ENCODE results near the gene U2AF2. TPM values are rescaled to one million over a fixed set of nuclear protein-coding genes. Genes with fewer than 3 reads are reported as not detected.
A peak's percentile ranks its signal among the peaks of the same experiment; 100 is the strongest.

U2AF2 gene
- total RNA-seq, 1 experiment from 2014 or later: 289 TPM

DNA sequence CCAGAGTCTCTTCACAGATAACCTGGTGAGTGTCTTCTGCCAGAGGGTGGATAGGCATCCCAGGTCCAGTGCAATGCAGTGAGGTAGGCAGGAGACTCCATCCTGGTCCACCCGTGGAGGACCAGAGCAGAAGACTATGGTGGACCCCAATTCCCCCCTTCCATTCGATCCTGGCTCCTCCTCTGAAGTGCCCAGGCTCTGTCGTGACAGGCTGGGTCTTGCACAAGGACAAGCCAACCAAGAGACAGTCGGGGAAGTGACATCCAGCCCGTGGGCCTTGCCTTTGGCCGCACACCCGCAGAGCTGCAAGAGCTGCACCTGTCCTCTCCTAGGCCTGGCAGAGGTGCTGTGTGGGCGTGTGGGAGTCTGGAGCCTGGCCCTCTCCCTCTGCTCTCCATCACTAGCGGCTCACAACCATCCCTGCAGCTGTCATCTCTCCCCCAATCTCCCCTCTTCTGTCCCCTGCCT is 33.6 kb upstream of the U2AF2 start:
- TF ChIP-seq, protein P1, sequence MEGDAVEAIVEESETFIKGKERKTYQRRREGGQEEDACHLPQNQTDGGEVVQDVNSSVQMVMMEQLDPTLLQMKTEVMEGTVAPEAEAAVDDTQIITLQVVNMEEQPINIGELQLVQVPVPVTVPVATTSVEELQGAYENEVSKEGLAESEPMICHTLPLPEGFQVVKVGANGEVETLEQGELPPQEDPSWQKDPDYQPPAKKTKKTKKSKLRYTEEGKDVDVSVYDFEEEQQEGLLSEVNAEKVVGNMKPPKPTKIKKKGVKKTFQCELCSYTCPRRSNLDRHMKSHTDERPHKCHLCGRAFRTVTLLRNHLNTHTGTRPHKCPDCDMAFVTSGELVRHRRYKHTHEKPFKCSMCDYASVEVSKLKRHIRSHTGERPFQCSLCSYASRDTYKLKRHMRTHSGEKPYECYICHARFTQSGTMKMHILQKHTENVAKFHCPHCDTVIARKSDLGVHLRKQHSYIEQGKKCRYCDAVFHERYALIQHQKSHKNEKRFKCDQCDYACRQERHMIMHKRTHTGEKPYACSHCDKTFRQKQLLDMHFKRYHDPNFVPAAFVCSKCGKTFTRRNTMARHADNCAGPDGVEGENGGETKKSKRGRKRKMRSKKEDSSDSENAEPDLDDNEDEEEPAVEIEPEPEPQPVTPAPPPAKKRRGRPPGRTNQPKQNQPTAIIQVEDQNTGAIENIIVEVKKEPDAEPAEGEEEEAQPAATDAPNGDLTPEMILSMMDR (IDR thresholded peaks at IDR 0.05; ENCODE audit: insufficient read depth in 1 of 2, low read depth in 1 of 2, low read length in 1 of 2, severe bottlenecking in 1 of 2, unreplicated experiment in 1 of 2): no peak
- H3K4me1 ChIP-seq: no peaks in the 10 kb centered on the region
- intact Hi-C loops (cut with micrococcal nuclease; ENCODE audit: unreplicated experiment): no loop called here
- Mint-ChIP-seq H3K4me1 (ENCODE audit: low read depth, unreplicated experiment) (peaks cover 7% of the 10 kb centered on the region), H3K27me3 (ENCODE audit: insufficient read depth, unreplicated experiment) (no peaks in the 10 kb centered on the region), H3K4me3 (ENCODE audit: unreplicated experiment) (no peak overlapping the region), H3K36me3 (ENCODE audit: insufficient read depth, unreplicated experiment) (peaks cover 55% of the 10 kb centered on the region), H3K27ac (ENCODE audit: unreplicated experiment) (no peak overlapping the region), H3K9me3 (ENCODE audit: unreplicated experiment) (no peaks in the 10 kb centered on the region)
- no peak for DNase-seq
- CTCF ChIA-PET: no interaction called here
- H3K4me3 ChIP-seq (ENCODE audit: low read depth, low read length): no peak overlapping the region
- POLR2A ChIA-PET: no interaction called here
- 0 out of 2 replicates have a peak, but pooled peaks cover 6% of the 10 kb centered on the region for H3K9me3 ChIP-seq
- BruUV-seq (replicated peaks): TSS peak; percentile 19
- H3K36me3 ChIP-seq (ENCODE audit: control insufficient read depth, insufficient read depth, low read length): no peaks in the 10 kb centered on the region; the same call in 1 of the 2 replicates
- no peaks in the 10 kb centered on the region for H3K27me3 ChIP-seq (replicated peaks; ENCODE audit: control insufficient read depth, insufficient read depth, low read length)

DNA sequence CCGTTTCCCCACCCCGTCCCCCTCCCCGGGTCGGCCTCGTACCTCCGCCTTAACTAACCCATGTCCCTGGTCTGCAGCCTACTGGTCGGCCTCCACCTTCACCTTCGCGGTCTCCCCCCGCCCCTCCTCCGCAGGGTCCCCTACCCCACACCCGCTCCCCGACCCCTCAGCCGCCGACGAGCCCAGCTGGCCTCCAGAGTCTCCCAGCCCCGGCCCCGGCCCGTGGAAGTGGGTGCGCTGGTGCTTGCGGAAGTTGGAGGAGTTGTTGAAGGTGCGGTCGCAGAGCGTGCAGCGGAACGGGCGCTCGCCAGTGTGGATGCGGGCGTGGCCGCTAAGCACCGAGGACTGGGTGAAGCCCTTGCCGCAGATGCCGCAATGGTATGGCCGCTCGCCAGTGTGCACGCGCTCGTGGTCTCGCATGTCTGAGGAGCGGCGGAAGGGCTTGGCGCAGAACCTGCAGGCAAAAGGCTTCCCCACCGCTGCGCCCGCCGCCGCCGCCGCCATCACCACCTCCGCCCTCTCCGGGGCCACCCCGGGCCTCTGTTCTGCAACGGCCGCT is 33.1 kb upstream of the U2AF2 start:
- H3K4me3 ChIP-seq (ENCODE audit: low read depth, low read length): no peak overlapping the region
- H3K4me1 ChIP-seq: no peaks in the 10 kb centered on the region
- Mint-ChIP-seq H3K9me3 (ENCODE audit: unreplicated experiment) (no peaks in the 10 kb centered on the region), H3K36me3 (ENCODE audit: insufficient read depth, unreplicated experiment) (peaks cover 52% of the 10 kb centered on the region), H3K27me3 (ENCODE audit: insufficient read depth, unreplicated experiment) (no peaks in the 10 kb centered on the region), H3K4me1 (ENCODE audit: low read depth, unreplicated experiment) (peaks cover 7% of the 10 kb centered on the region), H3K4me3 (ENCODE audit: unreplicated experiment) (no peak overlapping the region), H3K27ac (ENCODE audit: unreplicated experiment) (no peak overlapping the region)
- TF ChIP-seq, protein P1 (IDR thresholded peaks at IDR 0.05; ENCODE audit: insufficient read depth in 1 of 2, low read depth in 1 of 2, low read length in 1 of 2, severe bottlenecking in 1 of 2, unreplicated experiment in 1 of 2): no peak
- H3K36me3 ChIP-seq (ENCODE audit: control insufficient read depth, insufficient read depth, low read length): no peaks in the 10 kb centered on the region; the same call in 1 of the 2 replicates
- ChIA-PET POLR2A (interaction anchor here (0.6 kb wide), 1 partner anchor 10 kb away, joined by 5 read pairs; no protein-coding TSS in a partner anchor), CTCF (no interaction called here)
- 0 out of 2 replicates have a peak, but pooled peaks cover 6% of the 10 kb centered on the region for H3K9me3 ChIP-seq
- BruUV-seq (replicated peaks): no TSS peak
- DNase-seq: no peak
- no peaks in the 10 kb centered on the region for H3K27me3 ChIP-seq (replicated peaks; ENCODE audit: control insufficient read depth, insufficient read depth, low read length)
- intact Hi-C loops (cut with micrococcal nuclease; ENCODE audit: unreplicated experiment): no loop called here

DNA sequence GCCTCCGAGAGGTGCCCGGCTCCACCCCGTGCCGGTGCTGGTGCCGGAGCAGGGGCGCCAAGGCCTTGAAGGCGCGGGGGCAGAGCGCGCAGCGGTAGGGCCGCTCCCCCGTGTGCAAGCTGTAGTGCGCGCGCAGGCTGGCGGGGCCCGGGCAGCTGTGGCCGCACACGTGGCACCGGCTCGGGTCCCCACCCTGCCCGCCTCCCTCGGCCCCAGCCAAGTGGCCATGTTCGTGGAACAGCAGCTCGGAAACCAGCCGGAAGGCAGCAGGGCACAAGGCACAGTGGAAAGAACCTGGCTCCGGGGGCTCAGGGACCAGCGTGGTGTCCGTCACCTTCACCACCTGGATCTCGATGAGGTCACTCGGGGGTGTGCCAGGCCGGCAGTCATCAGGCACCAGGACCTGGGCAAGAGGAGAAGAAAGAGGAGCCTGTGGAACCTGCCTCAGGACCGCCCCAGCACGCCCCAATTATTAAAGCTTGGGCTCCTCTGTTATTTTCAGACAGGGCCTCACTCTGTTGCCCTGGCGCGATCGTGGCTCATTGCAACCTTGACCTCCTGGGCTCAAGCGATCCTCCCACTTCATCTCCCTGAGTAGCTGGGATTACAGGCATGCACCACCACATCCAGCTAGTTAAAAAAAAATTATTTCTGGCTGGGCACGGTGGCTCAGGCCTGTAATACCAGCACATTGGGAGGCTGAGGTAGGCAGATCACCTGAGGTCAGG is 32.4 kb upstream of the U2AF2 start:
- intact Hi-C loops (cut with micrococcal nuclease; ENCODE audit: unreplicated experiment): no loop called here
- ChIA-PET POLR2A (interaction anchor here (0.6 kb wide), 1 partner anchor 9 kb away, joined by 5 read pairs; no protein-coding TSS in a partner anchor), CTCF (no interaction called here)
- peaks cover 45% of the 10 kb centered on the region for H3K36me3 Mint-ChIP-seq (ENCODE audit: insufficient read depth, unreplicated experiment)
- H3K4me1 Mint-ChIP-seq (ENCODE audit: low read depth, unreplicated experiment): peaks cover 7% of the 10 kb centered on the region
- Histone ChIP-seq H3K4me1 (no peaks in the 10 kb centered on the region), H3K4me3 (ENCODE audit: low read depth, low read length) (no peak overlapping the region), H3K9me3 (0 out of 2 replicates have a peak, but pooled peaks cover 6% of the 10 kb centered on the region), H3K27me3 (replicated peaks; ENCODE audit: control insufficient read depth, insufficient read depth, low read length) (no peaks in the 10 kb centered on the region), H3K36me3 (ENCODE audit: control insufficient read depth, insufficient read depth, low read length) (no peaks in the 10 kb centered on the region; the same call in 1 of the 2 replicates)
- BruUV-seq (replicated peaks): no TSS peak
- TF ChIP-seq, protein P1 (IDR thresholded peaks at IDR 0.05; ENCODE audit: insufficient read depth in 1 of 2, low read depth in 1 of 2, low read length in 1 of 2, severe bottlenecking in 1 of 2, unreplicated experiment in 1 of 2): no peak
- H3K4me3 Mint-ChIP-seq (ENCODE audit: unreplicated experiment): no peak overlapping the region
- H3K27ac Mint-ChIP-seq (ENCODE audit: unreplicated experiment): no peak overlapping the region
- no peaks in the 10 kb centered on the region for H3K9me3 Mint-ChIP-seq (ENCODE audit: unreplicated experiment)
- no peak for DNase-seq
- H3K27me3 Mint-ChIP-seq (ENCODE audit: insufficient read depth, unreplicated experiment): no peaks in the 10 kb centered on the region
